Nephron (organoid): ENCODE measurements around the gene SETD4.

Experiments used
- H3K27ac Mint-ChIP-seq, 3 experiments: 2 replicates each; pipeline ENCODE4 v1.8.0; 2020; ENCODE audit warnings: mixed read lengths in 3 of 3, mild to moderate bottlenecking in 2 of 3, moderate library complexity in 1 of 3
- H3K27me3 Mint-ChIP-seq: 2 replicates; pipeline ENCODE4 v1.8.0; 2021; ENCODE audit warnings: low read depth, mild to moderate bottlenecking, moderate library complexity, mixed read lengths
- H3K36me3 Mint-ChIP-seq: 2 replicates; pipeline ENCODE4 v1.8.0; 2020; ENCODE audit warnings: low read depth, mixed read lengths
- H3K4me1 Mint-ChIP-seq: 2 replicates; pipeline ENCODE4 v1.8.0; 2020; ENCODE audit warnings: mixed read lengths
- H3K4me3 Mint-ChIP-seq, 3 experiments: 2 replicates each; pipeline ENCODE4 v1.8.0; 2020; ENCODE audit warnings: mild to moderate bottlenecking in 3 of 3, mixed read lengths in 3 of 3, moderate library complexity in 2 of 3
- H3K9me3 Mint-ChIP-seq: 2 replicates; pipeline ENCODE4 v1.8.0; 2020; ENCODE audit warnings: mixed read lengths
- TF ChIP-seq, protein P1 (sequence below), 3 experiments: fragments of 200-600 bp; sonication (generic); IDR thresholded peaks; one replicate each; pipeline ENCODE4 v1.5.0; 2021; ENCODE audit warnings: antibody characterized with exemption in 3 of 3; ENCODE audit not compliant: unreplicated experiment in 3 of 3

SETD4 gene

GRCh38 chr21:35989138-35989735 lies 71.1 kb downstream of the SETD4 start:
- Mint-ChIP-seq H3K9me3 (no peaks in the 10 kb centered on the region), H3K27ac (no peak overlapping the region), H3K4me3 (no peak overlapping the region), H3K4me1 (peaks cover 5% of the 10 kb centered on the region), H3K27me3 (peaks cover 12% of the 10 kb centered on the region), H3K36me3 (no peaks in the 10 kb centered on the region)
- TF ChIP-seq, protein P1, sequence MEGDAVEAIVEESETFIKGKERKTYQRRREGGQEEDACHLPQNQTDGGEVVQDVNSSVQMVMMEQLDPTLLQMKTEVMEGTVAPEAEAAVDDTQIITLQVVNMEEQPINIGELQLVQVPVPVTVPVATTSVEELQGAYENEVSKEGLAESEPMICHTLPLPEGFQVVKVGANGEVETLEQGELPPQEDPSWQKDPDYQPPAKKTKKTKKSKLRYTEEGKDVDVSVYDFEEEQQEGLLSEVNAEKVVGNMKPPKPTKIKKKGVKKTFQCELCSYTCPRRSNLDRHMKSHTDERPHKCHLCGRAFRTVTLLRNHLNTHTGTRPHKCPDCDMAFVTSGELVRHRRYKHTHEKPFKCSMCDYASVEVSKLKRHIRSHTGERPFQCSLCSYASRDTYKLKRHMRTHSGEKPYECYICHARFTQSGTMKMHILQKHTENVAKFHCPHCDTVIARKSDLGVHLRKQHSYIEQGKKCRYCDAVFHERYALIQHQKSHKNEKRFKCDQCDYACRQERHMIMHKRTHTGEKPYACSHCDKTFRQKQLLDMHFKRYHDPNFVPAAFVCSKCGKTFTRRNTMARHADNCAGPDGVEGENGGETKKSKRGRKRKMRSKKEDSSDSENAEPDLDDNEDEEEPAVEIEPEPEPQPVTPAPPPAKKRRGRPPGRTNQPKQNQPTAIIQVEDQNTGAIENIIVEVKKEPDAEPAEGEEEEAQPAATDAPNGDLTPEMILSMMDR (IDR thresholded peaks at IDR 0.05; ENCODE audit: unreplicated experiment in 3 of 3): no peak

DNA sequence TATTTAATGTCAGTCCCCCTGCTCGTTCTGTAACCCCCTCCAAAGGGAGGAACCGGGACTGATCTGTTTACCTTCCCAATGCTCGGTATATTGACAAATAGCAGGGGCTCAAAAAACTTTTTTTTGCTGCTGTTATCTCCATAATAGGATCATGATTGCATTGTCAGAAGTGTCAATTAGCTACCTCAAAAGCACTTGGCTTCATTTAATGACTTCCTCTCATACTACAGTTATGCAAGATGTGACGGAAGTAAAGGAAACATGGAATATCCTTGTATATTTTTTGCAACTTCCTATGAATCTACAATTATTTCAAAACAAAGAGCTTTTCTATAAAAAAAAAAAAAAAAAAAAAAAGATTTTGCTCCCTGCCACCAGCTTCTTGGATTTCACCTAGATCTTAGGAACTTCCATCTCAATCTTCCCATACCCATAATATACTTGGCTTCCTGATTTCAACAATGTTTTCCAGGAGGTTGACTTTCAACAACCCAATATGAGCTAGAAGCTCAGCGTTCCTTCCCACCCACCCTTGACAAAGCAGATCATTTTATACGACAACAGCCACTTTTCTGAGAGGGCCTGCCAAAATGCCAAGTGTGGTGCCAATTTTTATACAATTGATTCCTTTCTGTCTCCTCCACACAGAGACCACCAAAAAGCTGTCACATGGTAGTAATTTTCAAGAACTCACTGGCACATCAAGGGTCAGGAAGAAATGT lies 71.7 kb downstream of the SETD4 start:
- H3K4me1 Mint-ChIP-seq: peaks cover 5% of the 10 kb centered on the region
- TF ChIP-seq, protein P1 (IDR thresholded peaks at IDR 0.05; ENCODE audit: unreplicated experiment in 3 of 3): no peak
- no peaks in the 10 kb centered on the region for H3K9me3 Mint-ChIP-seq
- H3K27me3 Mint-ChIP-seq: peaks cover 17% of the 10 kb centered on the region
- no peak overlapping the region for H3K27ac Mint-ChIP-seq
- no peak overlapping the region for H3K4me3 Mint-ChIP-seq
- H3K36me3 Mint-ChIP-seq: no peaks in the 10 kb centered on the region

DNA sequence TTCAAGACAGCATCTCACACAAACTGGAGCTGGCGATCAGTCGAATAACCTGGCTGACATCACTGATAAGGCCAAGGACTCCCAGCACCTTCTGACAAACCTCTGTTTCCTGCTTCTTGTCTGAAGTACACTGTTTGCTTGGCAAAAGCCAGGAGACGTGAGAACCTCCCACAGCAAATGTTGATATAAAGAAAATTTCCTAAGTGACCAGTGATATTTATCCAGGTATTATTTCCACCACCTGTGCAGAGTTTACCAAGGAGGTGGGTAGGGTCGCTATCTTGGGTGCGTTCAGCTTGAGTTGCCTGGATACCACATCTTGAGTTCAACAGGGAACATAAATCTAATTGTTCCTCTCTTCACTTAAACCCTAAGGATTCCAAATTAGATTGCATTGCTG lies 72.9 kb downstream of the SETD4 start:
- no peak overlapping the region for H3K4me3 Mint-ChIP-seq
- H3K9me3 Mint-ChIP-seq: no peaks in the 10 kb centered on the region
- peaks cover 5% of the 10 kb centered on the region for H3K4me1 Mint-ChIP-seq
- H3K27me3 Mint-ChIP-seq: peaks cover 17% of the 10 kb centered on the region
- TF ChIP-seq, protein P1 (IDR thresholded peaks at IDR 0.05; ENCODE audit: unreplicated experiment in 3 of 3): no peak
- H3K27ac Mint-ChIP-seq: no peak overlapping the region
- no peaks in the 10 kb centered on the region for H3K36me3 Mint-ChIP-seq

DNA sequence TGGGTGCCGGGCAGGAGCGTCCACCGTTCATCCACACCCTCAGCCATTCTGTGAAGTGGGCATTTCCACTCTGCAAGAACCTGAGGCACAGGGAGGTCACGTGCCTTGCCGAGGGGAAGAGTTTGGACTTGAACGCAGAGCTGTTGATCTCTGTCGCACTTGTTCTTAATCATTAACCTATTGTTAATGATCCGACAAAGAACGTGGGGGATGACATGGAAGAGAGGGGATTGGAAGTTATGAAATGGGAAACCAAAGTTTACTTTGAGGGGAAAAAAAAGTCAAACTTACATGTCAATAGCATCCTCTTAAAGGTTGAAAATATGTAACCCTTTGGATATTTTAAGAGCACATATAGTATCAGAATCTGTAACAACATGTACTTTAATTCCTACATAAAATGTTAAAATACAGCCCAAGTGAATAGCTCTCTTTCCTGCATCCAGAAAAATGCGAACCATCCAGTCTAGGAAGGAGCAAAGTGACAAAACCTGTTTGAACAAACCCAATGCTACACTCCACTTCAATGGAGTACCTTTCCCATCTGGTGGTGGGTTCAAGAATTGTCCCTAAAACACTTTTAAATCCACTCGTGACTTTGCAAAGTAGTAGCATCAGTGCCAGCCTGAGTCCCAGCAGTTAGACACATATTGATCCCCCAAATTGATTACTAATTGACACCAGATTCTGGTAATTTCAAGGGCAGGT lies 75.5 kb downstream of the SETD4 start:
- Mint-ChIP-seq H3K4me1 (peaks cover 5% of the 10 kb centered on the region), H3K9me3 (peaks cover 2% of the 10 kb centered on the region), H3K27ac (peak overlapping the region in 1 of 3 experiments; percentile 7), H3K27me3 (peaks cover 13% of the 10 kb centered on the region), H3K36me3 (no peaks in the 10 kb centered on the region), H3K4me3 (no peak overlapping the region)
- TF ChIP-seq, protein P1 (IDR thresholded peaks at IDR 0.05; ENCODE audit: unreplicated experiment in 3 of 3): no peak
